Adrenal gland (tissue), 12 donors: Measurements from ENCODE around the gene MT1X. TPM values are rescaled to one million over a fixed set of nuclear protein-coding genes. Genes with fewer than 3 reads are reported as not detected.

ENCODE experiments used
- DNase-seq, 7 donors: peaks; one replicate each; pipeline ENCODE4 v3.0.0-alpha.2; 2019 to 2020
- H3K27ac ChIP-seq, 5 donors: fragments of 200-600 bp; sonication (generic) in 4 of 5; 1 replicate in 3 of 5; 2 replicates in 2 of 5; pipeline versions ENCODE4 v1.5.1 to v1.8.0; 2016 to 2020; ENCODE audit warnings: mild to moderate bottlenecking in 1 of 5
- H3K27me3 ChIP-seq: fragments of 200-600 bp; 2 replicates; pipeline ENCODE4 v1.8.0; 2021
- H3K36me3 ChIP-seq, 2 donors: fragments of 200-600 bp; replicated peaks in 1 of 2; 1 replicate in 1 of 2; 2 replicates in 1 of 2; pipeline versions ENCODE4 v1.5.1 to v1.8.0; 2018 to 2022
- H3K4me1 ChIP-seq, 2 donors: fragments of 200-600 bp; replicated peaks in 1 of 2; 1 replicate in 1 of 2; 2 replicates in 1 of 2; pipeline versions ENCODE4 v1.5.1 to v1.8.0; 2018 to 2021
- H3K4me3 ChIP-seq, 4 donors: fragments of 200-600 bp; sonication (generic) in 3 of 4; one replicate each; pipeline ENCODE4 v1.5.1; 2016 to 2018
- H3K9me3 ChIP-seq, 3 donors: fragments of 200-600 bp; sonication (generic) in 1 of 3; replicated peaks in 1 of 3; 1 replicate in 2 of 3; 2 replicates in 1 of 3; pipeline versions ENCODE4 v1.5.1 to v1.8.0; 2016 to 2021
- POLR2A ChIP-seq, 2 donors: fragments of 450-650 bp; IDR thresholded peaks; one replicate each; pipeline ENCODE4 v1.6.1; 2017; ENCODE audit warnings: antibody characterized with exemption in 2 of 2, mild to moderate bottlenecking in 2 of 2, moderate library complexity in 1 of 2
- WGBS, 4 donors: extraction: QIAGEN DNeasy Blood & Tissue Kit in 2 of 4; methylation state at CpG; one replicate each; pipeline versions ENCODE4 v1.1.5 to v1.1.7; 2013 to 2017; 5-methylcytosine and 5-hydroxymethylcytosine counted together
- intact Hi-C, 2 donors: fragments of 100-400 bp; cut with DNase I; formaldehyde crosslinking; loops; one replicate each; pipeline versions ENCODE4 v1.14.1 to v1.15.0; 2022 to 2023
- polyA plus RNA-seq, 3 donors: library from polyadenylated mRNA; stranded (reverse); fragments of 200-250 nt in 2 of 3; fragments of 350-450 nt in 1 of 3; fragmentation: Illumina TruSeq in 1 of 3; extraction: RNeasy Lipid Tissue Mini Kit (QIAGEN cat#74804) in 1 of 3; gene quantifications; one replicate each; pipeline ENCODE4 v1.2.3, GENCODE V29; 2013 to 2014
- total RNA-seq, 9 donors: library from RNA; depleted of rRNA in 4 of 9; stranded (reverse); fragments of >200 nt in 4 of 9; fragments of 120-200 nt in 1 of 9; fragmentation: NEBNext Ultra II Directional in 1 of 9; extraction: Animal tissue kit (Norgen Biotek cat#: 25700) in 1 of 9; gene quantifications; one replicate each; pipeline versions ENCODE4 v1.1.0 to v1.2.4, GENCODE V29; 2013 to 2023
- TF ChIP-seq, protein P1 (sequence below), 6 experiments: fragments of 450-650 bp in 4 of 6; fragments of 200-600 bp in 2 of 6; sonication (generic) in 1 of 6; IDR thresholded peaks; 1 replicate in 5 of 6; 2 replicates in 1 of 6; pipeline versions ENCODE4 v1.5.1 to v1.8.0; 2016 to 2021; ENCODE audit warnings: antibody characterized with exemption in 6 of 6, mild to moderate bottlenecking in 2 of 6, moderate library complexity in 1 of 6
- donor health status: healthy with polysubstance abuse.
- donor health status: Bipolar disorder and iron deficiency.
- donor health status: DM: yes; HTN: yes; CAD: no.
- donor health status: DM: no; HTN: no; CAD: no.
- donor health status: DM: no; HTN: no; CAD: no.
- donor health status: DM: yes; HTN: yes; CAD: no.

Gene MT1X
- total and polyA plus RNA-seq, 12 donors = 29.4 to 438 (median 99.1) TPM

DNA sequence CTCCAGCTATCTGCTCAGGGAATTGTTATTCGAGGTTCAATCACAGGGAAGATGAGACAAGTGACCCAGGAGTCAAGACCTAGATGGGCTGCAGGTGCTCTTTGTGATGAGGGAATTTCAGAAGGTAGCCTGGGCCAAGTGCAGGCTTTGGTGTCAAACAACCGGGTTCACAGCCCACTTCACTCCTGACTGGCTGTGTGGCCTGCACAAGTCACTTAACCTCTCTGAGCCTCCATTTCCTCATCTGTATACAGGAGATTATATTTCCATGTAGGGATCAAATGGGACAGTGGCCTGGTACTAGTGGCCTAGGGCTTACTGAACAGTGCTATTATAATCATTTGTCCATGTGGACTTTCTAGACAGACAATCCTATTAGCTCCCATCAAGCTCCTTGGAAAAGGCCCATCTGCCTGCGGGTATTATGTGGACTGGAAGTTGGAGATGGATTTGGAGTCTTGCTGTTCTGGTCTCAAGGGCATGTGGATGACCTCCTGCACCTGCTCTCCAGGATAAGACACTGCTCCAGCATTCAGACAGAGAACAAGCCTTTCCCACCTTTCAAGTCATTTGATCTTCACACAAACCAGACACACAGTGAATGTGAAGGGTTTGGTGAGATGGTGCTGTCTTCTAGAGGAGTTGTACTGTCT is 3.1 kb upstream of the MT1X start:
- Histone ChIP-seq H3K9me3 (no peaks in the 10 kb centered on the region), H3K27me3 (no peaks in the 10 kb centered on the region), H3K4me3 (no peak overlapping the region), H3K36me3 (no peaks in the 10 kb centered on the region), H3K4me1 (peaks cover 23 to 29% of the 10 kb centered on the region in 2 donors), H3K27ac (peak overlapping the region in 2 of 5 donors; percentile 88 to 89)
- intact Hi-C loops = no loop called here
- TF ChIP-seq, protein P1, sequence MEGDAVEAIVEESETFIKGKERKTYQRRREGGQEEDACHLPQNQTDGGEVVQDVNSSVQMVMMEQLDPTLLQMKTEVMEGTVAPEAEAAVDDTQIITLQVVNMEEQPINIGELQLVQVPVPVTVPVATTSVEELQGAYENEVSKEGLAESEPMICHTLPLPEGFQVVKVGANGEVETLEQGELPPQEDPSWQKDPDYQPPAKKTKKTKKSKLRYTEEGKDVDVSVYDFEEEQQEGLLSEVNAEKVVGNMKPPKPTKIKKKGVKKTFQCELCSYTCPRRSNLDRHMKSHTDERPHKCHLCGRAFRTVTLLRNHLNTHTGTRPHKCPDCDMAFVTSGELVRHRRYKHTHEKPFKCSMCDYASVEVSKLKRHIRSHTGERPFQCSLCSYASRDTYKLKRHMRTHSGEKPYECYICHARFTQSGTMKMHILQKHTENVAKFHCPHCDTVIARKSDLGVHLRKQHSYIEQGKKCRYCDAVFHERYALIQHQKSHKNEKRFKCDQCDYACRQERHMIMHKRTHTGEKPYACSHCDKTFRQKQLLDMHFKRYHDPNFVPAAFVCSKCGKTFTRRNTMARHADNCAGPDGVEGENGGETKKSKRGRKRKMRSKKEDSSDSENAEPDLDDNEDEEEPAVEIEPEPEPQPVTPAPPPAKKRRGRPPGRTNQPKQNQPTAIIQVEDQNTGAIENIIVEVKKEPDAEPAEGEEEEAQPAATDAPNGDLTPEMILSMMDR (IDR thresholded peaks at IDR 0.05) = no peak
- TF ChIP-seq POLR2A (IDR thresholded peaks at IDR 0.05) = no peak
- WGBS, 4 donors = 88 to 100% (median 95%) methylated on average over 3 of the region's 3 CpGs
- DNase-seq = no peak

DNA sequence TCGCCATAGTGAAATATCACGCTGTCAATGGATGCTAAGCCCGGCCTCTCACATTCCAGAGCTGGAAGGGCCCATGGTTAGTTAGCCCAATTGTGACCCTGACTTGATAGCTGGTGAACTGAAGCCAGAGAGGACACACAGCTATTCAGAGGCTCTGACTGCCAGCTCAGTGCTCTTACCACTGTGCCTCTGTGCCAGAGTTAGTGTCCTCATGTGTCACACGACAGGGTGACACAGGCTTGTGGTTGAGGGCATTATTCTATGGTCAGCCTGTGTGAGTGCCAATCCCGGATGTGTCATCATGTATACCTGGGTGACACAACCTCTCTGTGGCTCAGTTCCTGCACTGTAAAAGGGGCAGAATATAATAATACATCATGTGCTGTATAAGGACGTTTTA is 2.5 kb upstream of the MT1X start:
- peaks cover 23 to 29% of the 10 kb centered on the region in 2 donors for H3K4me1 ChIP-seq
- no peaks in the 10 kb centered on the region for H3K27me3 ChIP-seq
- peak in 6 of 7 donors; percentile 57 to 83 (median 72) for DNase-seq
- no peaks in the 10 kb centered on the region for H3K36me3 ChIP-seq
- H3K27ac ChIP-seq = peak overlapping the region in 3 of 5 donors; percentile 14 to 89 (median 88)
- TF ChIP-seq, protein P1 (IDR thresholded peaks at IDR 0.05) = no peak
- TF ChIP-seq POLR2A (IDR thresholded peaks at IDR 0.05) = no peak
- intact Hi-C loops = no loop called here
- H3K4me3 ChIP-seq = no peak overlapping the region
- H3K9me3 ChIP-seq = no peaks in the 10 kb centered on the region
- 41 to 69% (median 61%) methylated on average over 4 to 6 of the region's 6 CpGs for WGBS, 4 donors

DNA sequence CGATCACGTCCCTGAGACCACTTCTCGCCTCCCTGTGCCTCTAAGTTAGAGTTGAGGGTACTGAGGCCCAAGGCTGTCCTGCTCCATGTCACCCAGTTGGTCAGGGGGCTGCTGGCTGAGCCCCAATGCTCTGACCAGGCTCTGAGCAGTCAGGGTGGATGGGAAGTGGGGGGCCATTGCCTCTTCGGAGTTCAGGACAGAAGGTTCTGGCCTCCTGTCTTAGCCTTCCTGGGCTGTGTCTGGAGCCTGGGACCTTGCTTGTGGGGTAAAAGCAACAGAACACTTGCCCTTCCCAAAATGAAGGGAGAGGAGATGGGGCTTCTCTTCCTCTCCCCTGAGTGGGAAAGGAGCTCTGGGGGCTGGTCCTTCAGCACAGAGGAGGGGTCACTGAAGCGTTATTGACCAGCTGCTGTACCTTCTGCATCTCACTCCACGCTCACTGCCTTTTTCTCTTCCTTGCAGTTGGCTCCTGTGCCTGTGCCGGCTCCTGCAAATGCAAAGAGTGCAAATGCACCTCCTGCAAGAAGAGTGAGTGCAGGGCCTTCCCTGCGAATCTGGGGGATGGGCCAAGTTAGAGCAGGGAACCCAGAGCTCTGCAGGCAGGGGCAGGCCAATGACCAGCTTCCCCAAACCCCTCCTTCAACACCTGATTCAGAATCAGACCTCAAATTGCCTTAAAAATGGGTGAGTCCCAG is 580 bp downstream of the MT1X start:
- H3K27me3 ChIP-seq = no peaks in the 10 kb centered on the region
- H3K9me3 ChIP-seq = no peaks in the 10 kb centered on the region
- DNase-seq = peak in 2 of 7 donors; percentile 30 to 59
- whole genome bisulfite sequencing, 4 donors = 20 to 34% (median 26%) methylated on average over 7 to 8 of the region's 8 CpGs
- peak overlapping the region in 3 of 4 donors; percentile 14 to 66 (median 36) for H3K4me3 ChIP-seq
- peaks cover 23 to 26% of the 10 kb centered on the region in 2 donors for H3K4me1 ChIP-seq
- TF ChIP-seq, protein P1 (IDR thresholded peaks at IDR 0.05) = no peak
- no peak for TF ChIP-seq POLR2A (IDR thresholded peaks at IDR 0.05)
- intact Hi-C loops = no loop called here
- H3K36me3 ChIP-seq = no peaks in the 10 kb centered on the region
- H3K27ac ChIP-seq = peak overlapping the region; percentile 23 to 89 (median 75)

DNA sequence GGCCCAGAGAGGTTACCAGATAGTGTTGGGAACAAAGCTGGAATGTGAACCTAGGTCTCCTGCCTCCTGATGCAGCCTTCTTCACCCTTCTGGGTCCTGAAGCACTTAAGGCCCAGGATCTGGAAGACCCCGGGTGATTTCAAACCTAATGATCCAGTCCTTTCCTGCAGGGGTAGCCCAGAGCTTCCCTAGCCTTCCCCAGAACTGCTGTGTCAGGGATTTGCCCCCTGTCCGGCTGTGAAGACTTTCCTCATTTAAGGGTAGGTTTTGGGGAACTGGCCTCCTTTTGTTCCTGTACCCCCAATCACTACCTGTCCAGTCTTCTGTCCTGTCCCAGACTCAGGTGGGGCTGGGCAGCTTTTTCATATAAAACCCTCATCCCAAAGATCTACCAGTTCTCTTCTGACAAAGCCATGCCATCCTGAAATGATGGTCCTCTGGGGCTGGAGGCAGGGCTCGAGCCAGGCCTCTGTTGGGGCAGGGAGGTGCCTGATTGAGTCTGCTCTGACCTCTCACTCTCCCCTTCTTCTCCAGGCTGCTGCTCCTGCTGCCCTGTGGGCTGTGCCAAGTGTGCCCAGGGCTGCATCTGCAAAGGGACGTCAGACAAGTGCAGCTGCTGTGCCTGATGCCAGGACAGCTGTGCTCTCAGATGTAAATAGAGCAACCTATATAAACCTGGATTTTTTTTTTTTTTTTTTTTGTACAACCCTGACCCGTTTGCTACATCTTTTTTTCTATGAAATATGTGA is 1.3 kb downstream of the MT1X start:
- Histone ChIP-seq H3K27me3 (no peaks in the 10 kb centered on the region), H3K4me1 (peaks cover 23 to 26% of the 10 kb centered on the region in 2 donors), H3K4me3 (peak overlapping the region in 1 of 4 donors; percentile 66), H3K36me3 (no peaks in the 10 kb centered on the region), H3K27ac (peak overlapping the region in 1 of 5 donors; percentile 89), H3K9me3 (no peaks in the 10 kb centered on the region)
- intact Hi-C loops = no loop called here
- TF ChIP-seq POLR2A (IDR thresholded peaks at IDR 0.05) = no peak
- TF ChIP-seq, protein P1 (IDR thresholded peaks at IDR 0.05) = no peak
- DNase-seq = no peak
- 62 to 78% (median 68%) methylated on average over 5 of the region's 5 CpGs for WGBS, 4 donors
